Ectodermal cell (in vitro differentiated cells): ENCODE results near the gene KRTAP17-1.
"Not testable (repeated sequence)": the region's sequence is repeated elsewhere in the genome, so short reads cannot be mapped to it uniquely, and the experiment has no call there.

Experiments used
- H3K27ac ChIP-seq: 2 replicates; pipeline ENCODE4 v1.7.0; 2013; ENCODE audit warnings: mild to moderate bottlenecking, low read depth, low read length; ENCODE audit not compliant: insufficient read depth, poor library complexity, severe bottlenecking
- H3K27me3 ChIP-seq: 2 replicates; pipeline ENCODE4 v1.7.0; 2013; ENCODE audit warnings: mild to moderate bottlenecking, low read length; ENCODE audit not compliant: insufficient read depth, control insufficient read depth, poor library complexity, severe bottlenecking
- H3K36me3 ChIP-seq: one replicate; pipeline ENCODE4 v1.7.0; 2013; ENCODE audit warnings: low read length; ENCODE audit not compliant: control insufficient read depth, insufficient read depth
- H3K4me1 ChIP-seq: one replicate; pipeline ENCODE4 v1.7.0; 2013; ENCODE audit warnings: low read length; ENCODE audit not compliant: control insufficient read depth, insufficient read depth
- H3K4me3 ChIP-seq: 2 replicates; pipeline ENCODE4 v1.7.0; 2013; ENCODE audit warnings: low read depth, low read length, control low read depth; ENCODE audit not compliant: insufficient read depth
- H3K9me3 ChIP-seq: 2 replicates; pipeline ENCODE4 v1.7.0; 2013; ENCODE audit warnings: mild to moderate bottlenecking, low read length, moderate library complexity; ENCODE audit not compliant: control insufficient read depth
- WGBS, 2 experiments: methylation state at CpG; one replicate each; pipeline ENCODE4 v1.1.7; 2013; ENCODE audit warnings: missing lambda C conversion rate in 2 of 2; 5-methylcytosine and 5-hydroxymethylcytosine counted together

Gene KRTAP17-1

GRCh38 chr17:41278176-41278955 lies 37.1 kb downstream of the KRTAP17-1 start:
- 95% methylated on average over 3 of the region's 3 CpGs for WGBS, 2 experiments
- H3K27me3 ChIP-seq: no peaks in the 10 kb centered on the region

GRCh38 chr17:41275648-41276190 lies 39.8 kb downstream of the KRTAP17-1 start, which contains the start of gene KRTAP9-7:
Gene KRTAP9-7, plus strand, starts transcription at chr17:41275698. Its CDS starts 0 bp downstream, at chr17:41275698.
- 80 to 83% methylated on average over 3 of the region's 3 CpGs for WGBS, 2 experiments
- not testable (repeated sequence) for H3K27ac ChIP-seq, H3K4me3 ChIP-seq

More at GRCh38 chr17:41278176-41278955, 37.1 kb downstream of the KRTAP17-1 start:
- no peak overlapping the region for H3K27ac ChIP-seq
- H3K36me3 ChIP-seq: no peaks in the 10 kb centered on the region
- no peak overlapping the region for H3K4me3 ChIP-seq
- H3K4me1 ChIP-seq: no peaks in the 10 kb centered on the region
- H3K9me3 ChIP-seq: no peaks in the 10 kb centered on the region

GRCh38 chr17:41271858-41272257 lies 43.7 kb downstream of the KRTAP17-1 start:
- Histone ChIP-seq H3K36me3 (no peaks in the 10 kb centered on the region), H3K9me3 (no peaks in the 10 kb centered on the region), H3K27me3 (no peaks in the 10 kb centered on the region), H3K4me3 (no peak overlapping the region), H3K27ac (no peak overlapping the region), H3K4me1 (no peaks in the 10 kb centered on the region)
- 67 to 80% methylated on average over 1 of the region's 1 CpG for WGBS, 2 experiments

More at GRCh38 chr17:41275648-41276190, 39.8 kb downstream of the KRTAP17-1 start, which contains the start of gene KRTAP9-7:
- H3K36me3 ChIP-seq, H3K27me3 ChIP-seq, H3K9me3 ChIP-seq, H3K4me1 ChIP-seq: not testable (repeated sequence)

DNA sequence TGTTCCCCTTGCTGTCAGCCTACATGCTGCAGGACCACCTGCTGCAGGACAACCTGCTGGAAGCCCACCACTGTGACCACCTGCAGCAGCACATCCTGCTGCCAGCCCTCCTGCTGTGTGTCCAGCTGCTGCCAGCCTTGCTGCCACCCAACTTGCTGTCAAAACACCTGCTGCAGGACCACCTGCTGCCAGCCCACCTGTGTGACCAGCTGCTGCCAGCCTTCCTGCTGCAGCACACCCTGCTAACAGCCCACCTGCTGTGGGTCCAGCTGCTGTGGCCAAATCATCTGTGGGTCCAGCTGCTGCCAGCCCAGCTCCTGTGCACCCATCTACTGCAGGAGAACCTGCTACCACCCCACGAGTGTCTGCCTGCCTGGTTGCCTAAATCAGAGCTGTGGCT lies 44.2 kb downstream of the KRTAP17-1 start:
- H3K36me3 ChIP-seq, H3K27ac ChIP-seq, H3K4me3 ChIP-seq, H3K27me3 ChIP-seq, H3K4me1 ChIP-seq, H3K9me3 ChIP-seq: not testable (repeated sequence)
- 70 to 82% methylated on average over 1 of the region's 1 CpG for WGBS, 2 experiments

DNA sequence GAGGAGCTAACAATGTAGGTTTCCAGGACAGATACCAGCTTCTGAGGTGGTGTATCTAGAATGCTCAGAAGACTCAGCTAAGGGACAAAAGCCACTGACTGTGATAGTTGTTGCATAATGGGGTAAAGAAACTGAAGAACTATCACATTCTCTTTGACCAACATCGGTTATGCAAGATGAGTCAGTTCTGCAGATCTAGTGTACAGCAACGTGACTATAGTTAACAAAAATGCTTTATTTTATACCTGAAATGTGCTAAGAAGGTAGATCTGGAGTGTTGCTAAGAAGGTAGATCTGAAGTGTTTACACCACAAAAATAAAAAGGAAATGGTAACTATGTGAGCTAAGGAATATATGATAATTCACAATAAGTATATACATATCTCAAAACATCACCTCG lies 47.8 kb downstream of the KRTAP17-1 start:
- H3K27me3 ChIP-seq: no peaks in the 10 kb centered on the region
- no peaks in the 10 kb centered on the region for H3K36me3 ChIP-seq
- H3K4me3 ChIP-seq: no peak overlapping the region
- no peaks in the 10 kb centered on the region for H3K4me1 ChIP-seq
- H3K9me3 ChIP-seq: no peaks in the 10 kb centered on the region
- no peak overlapping the region for H3K27ac ChIP-seq
- 86 to 100% methylated on average over 1 to 2 of the region's 3 CpGs for WGBS, 2 experiments

DNA sequence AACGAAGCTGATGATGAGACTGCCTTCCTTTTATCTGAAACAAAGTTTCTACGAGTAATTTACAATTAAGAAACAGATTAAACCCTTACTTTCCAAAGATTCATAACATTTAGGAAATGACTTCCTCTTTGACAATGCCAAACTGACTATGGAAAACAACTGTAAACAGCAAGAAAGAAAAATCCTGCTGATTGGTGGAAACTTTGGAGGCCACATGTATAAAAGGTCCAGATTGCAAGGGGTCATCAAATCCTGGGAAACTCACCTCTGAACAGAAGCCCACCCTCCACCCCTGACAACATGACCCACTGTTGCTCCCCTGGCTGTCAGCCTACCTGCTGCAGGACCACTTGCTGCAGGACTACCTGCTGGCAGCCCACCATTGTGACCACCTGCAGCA lies 50.4 kb downstream of the KRTAP17-1 start, which contains the start of gene KRTAP9-6:
Gene KRTAP9-6, plus strand, starts transcription at position 301 of the 400 bp plus-strand sequence. Its CDS starts 0 bp downstream, at position 301.
- 83 to 86% methylated on average over 2 of the region's 2 CpGs for WGBS, 2 experiments
- H3K4me3 ChIP-seq: no peak within 1 kb of the TSS

More for the DNA sequence above, 50.4 kb downstream of the KRTAP17-1 start, which contains the start of gene KRTAP9-6:
- Histone ChIP-seq H3K36me3 (no peaks in the 10 kb centered on the region), H3K4me1 (no peaks in the 10 kb centered on the region), H3K9me3 (no peaks in the 10 kb centered on the region), H3K27me3 (no peaks in the 10 kb centered on the region), H3K27ac (no peak within 1 kb of the TSS)
